Measurements from ENCODE around the gene KLK13.

The KLK13 gene, protein sequence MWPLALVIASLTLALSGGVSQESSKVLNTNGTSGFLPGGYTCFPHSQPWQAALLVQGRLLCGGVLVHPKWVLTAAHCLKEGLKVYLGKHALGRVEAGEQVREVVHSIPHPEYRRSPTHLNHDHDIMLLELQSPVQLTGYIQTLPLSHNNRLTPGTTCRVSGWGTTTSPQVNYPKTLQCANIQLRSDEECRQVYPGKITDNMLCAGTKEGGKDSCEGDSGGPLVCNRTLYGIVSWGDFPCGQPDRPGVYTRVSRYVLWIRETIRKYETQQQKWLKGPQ

DNA sequence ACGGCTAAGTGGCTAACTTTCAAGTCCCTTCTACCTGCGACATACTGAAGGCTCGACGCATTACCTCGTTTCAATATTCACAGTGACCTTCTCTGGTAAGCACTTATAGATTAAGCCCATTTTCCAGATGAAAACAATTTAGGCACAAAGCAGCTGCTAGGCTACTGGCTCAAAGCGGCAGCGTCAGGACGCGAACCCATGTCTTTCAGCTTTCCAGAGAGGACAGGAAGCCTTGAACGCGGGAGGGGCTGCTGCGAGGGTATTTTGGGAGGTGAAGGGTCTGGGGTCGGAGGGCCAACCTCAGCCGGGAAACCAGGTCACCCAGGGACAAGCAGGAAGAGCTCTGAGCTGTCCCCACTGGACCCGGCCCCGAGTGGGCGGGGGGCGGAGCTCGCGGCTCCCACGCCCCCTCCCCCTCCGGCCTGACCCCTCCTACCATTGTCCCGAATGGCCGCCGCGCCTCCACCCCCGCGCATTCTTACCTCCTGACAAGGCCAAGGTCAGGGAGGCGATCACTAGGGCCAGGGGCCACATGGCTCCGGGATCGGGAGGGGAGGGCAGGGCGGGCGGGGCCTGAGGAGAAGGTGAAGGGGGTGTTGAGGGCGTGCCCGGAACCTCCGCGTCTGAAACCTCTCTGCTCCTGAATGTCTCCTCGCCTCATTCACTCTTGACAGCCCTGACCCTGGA is at the start of gene KLK13:
KLK13 (minus strand) TSS at position 559 of the 687 bp plus-strand sequence; CDS start at position 534, 25 bp downstream.
- no peak for DNase-seq (ENCODE audit: low read depth)

DNA sequence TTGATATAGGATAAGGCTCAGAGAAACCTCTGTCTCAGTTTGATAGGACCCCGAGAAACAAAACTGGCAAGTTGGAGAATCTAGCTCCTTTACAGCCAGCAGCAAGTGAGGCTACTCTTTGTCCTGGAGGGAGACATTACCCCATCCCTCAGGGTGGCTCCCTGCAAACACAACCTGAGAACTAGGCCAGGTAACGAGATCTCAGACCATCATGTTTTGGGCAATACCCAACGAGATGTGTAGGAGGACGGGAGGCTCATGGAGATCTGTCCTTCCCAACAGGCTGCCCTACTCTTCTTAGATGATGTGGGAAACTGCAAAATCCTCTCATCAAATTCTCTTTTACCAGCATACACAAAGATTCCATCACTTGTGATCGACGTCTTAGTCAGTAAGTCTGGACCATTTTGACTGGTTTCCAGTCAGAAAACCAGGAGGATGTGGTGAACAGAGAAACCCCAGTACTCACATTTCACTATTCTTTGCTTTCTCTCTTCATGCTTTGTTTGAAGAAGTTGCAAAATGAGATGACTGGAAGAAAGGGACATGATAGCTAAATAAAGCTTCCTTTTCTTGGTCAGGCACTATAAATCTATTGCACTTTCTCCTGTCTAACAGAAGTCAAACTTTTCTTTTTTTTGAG is 49.3 kb upstream of the KLK13 start:
- DNase-seq (ENCODE audit: low read depth), result no peak

- no peak for DNase-seq (ENCODE audit: low read depth)
Measured at GRCh38 chr19:51111606-51112005, 46.7 kb upstream of the KLK13 start.

DNA sequence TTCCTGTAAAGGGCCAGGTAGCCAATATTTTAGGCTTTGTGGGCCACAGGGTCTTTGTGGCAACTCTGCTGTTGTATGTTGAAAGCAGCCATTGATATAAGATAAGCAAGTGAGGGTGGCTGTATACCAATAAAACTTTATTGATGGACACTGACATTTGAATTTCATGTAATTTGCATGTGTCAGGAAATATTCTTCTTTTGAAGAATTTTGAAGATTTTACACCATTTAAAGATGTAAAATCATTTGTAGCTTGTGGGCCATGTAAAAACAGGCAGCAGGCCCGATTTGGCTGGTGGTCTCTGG is 45.7 kb upstream of the KLK13 start:
- no peak for DNase-seq (ENCODE audit: low read depth)

- no peak for DNase-seq (ENCODE audit: low read depth)
Measured at GRCh38 chr19:51108805-51109146, 43.9 kb upstream of the KLK13 start.

DNA sequence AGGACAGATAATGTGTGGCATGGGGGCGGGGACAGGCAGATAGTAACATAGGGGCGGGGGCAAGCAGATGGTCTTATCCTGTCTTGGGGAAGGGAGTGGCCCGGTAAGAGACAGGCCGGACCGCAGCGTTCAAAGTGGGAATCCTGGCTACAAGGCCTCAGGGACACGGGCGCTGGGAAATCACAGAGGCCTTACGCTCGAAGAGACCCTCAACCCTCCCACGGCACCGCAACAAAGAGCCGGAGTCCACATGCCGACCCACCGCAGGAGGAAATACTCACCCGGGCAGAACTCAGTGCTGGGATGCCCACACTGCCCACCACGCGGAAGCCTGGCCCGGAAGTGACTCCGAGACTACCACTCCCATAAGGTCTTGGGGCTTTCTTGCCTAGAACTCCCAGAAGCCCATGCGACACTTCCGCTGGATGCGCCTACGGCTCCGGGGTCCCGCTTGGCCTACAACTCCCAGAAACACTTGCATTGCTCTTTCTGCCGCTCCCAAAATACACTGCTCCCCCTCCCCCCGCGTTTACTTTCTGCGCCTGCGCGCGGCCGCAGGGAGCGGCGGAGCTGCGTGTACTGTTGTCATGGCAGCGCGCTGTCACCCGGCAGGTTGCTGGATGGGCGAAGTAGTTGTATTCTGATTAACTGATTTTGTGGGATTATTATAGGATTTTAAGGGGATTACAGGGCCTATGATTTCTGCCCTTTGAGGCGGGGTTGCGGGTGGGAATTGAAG is 43.3 kb upstream of the KLK13 start, which contains the start of gene CTU1:
CTU1 (minus strand) TSS at position 344 of the 739 bp plus-strand sequence. CDS start 3,840 bp downstream, outside the sequence.
- peak; percentile 92 for DNase-seq (ENCODE audit: low read depth)

DNA sequence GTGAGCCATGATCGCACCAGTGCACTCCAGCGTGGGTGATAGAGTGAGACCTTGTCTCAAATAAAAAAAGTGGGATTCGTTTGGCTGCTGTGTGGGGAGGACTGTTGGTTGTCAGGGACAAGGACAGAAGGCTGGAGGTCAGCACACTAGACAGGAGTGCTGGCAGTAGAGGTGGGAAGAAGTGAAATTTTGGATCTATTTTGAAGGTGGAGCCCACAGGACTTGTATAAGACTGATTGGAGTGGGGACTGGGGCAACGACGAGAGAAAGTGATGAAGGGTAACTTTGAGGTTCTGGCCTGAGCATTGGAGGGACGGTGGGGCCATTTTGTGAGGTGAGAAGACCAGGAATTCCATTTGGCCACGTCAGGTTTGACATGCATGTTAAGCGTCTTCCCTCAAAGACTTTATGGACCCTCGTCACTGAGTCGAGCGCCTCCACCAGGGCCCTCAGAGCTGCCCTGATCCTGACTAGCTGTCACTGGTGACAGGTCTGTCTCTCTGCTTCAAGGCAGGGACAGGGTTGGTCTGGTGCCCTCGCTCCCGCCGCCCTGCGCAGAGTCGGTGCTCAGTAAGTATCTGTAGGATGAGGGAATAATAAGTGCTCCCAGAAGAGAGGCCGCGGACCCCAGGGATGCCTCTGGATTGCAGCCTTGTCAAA is 42.6 kb upstream of the KLK13 start:
- no peak for DNase-seq (ENCODE audit: low read depth)

GRCh38 chr19:51103926-51104341 is 39.0 kb upstream of the KLK13 start:
- no peak for DNase-seq (ENCODE audit: low read depth)

DNA sequence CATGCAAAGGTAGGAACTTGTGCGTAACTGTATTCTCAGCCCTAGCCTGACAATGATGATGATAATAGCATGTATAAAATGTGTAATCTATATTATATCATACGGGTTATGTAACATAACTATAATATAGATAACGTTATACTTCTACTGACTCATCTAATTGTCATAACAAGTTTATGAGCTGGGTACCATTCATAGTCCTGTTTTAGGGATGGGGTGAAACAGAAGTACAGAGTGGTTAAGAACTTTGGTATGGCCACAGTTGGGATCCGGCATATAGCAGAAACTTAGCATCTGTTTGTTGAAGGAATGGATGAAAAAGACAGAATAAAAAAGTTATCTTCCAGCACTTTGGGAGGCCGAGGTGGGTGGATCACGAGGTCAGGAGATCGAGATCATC is 38.1 kb upstream of the KLK13 start:
- no peak for DNase-seq (ENCODE audit: low read depth)

DNA sequence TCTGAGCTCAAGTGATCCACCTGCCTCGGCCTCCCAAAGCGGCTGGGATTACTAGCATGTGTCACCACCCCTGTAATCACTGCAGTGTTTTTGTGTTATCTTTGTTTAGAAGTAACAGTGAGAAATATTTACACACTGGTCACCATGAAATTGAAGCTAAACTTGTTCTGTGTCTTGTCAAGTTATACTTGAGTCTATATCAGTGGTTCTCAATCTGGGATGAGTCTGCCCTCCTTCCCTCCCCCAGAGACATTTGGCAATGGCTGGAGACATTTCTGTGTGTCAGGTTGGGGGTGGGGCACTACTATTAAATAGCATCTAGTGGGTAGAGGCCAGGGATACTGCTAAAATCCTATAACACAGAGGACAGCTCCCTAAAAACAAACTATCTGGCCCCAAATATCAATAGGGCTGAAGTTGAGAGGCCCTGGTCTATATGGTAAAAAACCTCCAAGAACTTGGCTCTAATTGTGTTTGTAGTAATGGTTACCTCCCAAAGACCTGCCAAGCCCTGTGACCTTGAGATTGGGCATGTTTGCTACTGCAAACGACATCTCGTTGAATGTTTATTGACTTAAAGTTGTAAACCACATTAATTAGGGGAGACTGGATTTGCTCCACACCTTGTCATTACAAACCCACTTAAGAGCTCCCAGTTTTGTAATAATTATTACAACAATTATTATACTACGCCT is 36.4 kb upstream of the KLK13 start:
- no peak for DNase-seq (ENCODE audit: low read depth)

DNA sequence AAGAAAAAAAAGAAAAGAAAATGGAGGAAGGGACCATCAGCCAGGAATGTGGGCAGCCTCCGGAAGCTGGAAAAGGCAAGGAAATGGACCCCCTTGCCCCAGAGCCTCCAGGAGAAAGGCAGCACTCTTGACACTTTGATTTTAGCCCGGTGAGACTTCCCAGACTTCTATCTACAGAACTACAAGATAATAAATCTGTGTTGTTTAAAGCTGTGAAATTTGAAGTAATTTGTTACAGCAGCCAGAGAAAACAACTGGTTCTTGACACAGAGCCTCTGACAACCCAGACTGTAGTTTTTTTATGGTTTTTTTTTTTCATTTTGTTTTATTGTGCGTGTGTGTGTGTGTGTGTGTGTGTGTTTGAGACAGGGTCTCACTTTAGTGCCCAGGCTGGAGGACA is 35.7 kb upstream of the KLK13 start:
- DNase-seq (ENCODE audit: low read depth), result no peak

DNA sequence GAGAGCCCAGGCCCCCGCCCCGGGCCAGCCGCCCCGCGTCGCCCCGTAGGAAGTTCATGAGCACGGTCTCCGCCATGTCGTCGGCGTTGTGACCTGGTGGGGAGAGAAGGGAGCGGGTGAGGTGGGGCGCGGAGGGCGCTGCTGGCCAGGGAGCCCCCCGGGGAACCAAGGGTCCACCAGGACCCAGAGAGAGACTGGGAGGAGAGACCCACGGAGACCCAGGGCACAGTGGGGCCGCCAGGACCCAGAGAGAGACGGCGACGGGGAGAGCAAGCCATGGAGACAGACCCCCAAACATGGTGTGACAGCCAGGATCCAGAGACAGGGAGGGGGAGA is 34.1 kb upstream of the KLK13 start:
- DNase-seq (ENCODE audit: low read depth), result no peak

DNA sequence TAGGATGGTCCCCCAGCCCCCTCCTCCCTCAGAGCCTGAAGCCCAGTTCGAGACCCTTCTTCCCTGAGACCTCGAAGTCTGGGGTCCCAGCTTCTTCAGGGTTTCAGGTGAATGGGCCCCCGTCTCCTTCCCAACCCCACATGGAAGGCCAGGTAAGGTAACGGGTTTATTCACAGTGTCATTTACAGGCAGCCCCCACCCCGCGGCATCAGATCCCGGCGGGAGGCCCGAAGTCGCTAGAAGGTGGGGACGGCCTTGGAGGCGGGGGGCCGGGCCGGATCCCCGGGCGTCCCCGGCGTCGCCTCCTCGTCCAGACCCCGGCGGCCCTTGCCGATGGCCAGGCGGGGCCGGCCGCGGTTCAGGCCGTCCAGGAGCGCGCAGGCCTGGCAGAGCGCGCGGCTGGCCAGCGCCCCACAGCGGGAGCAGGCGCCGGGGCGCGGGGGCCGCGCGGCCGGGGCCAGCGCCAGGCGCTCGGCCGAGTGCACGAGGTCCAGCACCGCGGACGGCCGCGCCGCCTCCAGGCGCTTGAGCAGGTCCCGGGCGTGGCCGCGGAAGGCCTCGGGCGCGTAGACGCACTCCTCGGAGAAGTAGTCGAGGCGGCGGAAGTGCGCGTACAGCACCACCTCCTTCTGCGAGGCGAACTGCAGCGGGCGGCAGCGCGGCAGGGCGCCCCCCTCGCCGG is 33.6 kb upstream of the KLK13 start:
- no peak for DNase-seq (ENCODE audit: low read depth)

- no peak for DNase-seq (ENCODE audit: low read depth)
Measured at GRCh38 chr19:51097796-51098195, 32.9 kb upstream of the KLK13 start.

- DNase-seq (ENCODE audit: low read depth), result no peak
Measured at GRCh38 chr19:51097166-51097738, 32.4 kb upstream of the KLK13 start.

GRCh38 chr19:51096473-51097165 is 31.7 kb upstream of the KLK13 start:
- no peak for DNase-seq (ENCODE audit: low read depth)

DNA sequence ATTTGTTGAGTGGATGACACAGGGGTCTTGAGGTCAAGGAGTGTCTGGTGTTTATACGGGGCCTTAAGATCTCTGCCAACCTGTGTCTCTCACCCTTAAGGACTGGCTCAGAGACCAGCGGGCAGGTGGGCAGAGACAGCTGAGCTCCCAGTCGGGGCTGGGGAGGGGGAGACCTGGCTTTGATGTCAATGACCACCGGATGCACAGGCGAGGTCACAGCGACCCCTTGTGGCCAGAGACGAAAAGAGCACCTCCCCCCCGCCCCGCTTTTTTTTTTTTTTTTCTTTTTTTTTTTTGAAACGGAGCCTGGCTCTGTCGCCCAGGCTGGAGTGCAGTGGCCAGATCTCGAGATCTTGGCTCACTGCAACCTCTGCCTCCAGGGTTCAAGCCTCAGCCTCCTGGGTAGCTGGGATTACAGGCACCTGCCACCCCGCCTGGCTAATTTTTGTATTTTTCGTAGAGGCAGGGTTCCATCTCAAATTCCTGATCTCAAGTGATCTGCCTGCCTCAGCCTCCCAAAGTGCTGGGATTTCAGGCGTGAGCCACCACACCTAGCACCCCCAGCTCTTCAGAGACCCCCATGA is 29.9 kb upstream of the KLK13 start:
- no peak for DNase-seq (ENCODE audit: low read depth)

DNA sequence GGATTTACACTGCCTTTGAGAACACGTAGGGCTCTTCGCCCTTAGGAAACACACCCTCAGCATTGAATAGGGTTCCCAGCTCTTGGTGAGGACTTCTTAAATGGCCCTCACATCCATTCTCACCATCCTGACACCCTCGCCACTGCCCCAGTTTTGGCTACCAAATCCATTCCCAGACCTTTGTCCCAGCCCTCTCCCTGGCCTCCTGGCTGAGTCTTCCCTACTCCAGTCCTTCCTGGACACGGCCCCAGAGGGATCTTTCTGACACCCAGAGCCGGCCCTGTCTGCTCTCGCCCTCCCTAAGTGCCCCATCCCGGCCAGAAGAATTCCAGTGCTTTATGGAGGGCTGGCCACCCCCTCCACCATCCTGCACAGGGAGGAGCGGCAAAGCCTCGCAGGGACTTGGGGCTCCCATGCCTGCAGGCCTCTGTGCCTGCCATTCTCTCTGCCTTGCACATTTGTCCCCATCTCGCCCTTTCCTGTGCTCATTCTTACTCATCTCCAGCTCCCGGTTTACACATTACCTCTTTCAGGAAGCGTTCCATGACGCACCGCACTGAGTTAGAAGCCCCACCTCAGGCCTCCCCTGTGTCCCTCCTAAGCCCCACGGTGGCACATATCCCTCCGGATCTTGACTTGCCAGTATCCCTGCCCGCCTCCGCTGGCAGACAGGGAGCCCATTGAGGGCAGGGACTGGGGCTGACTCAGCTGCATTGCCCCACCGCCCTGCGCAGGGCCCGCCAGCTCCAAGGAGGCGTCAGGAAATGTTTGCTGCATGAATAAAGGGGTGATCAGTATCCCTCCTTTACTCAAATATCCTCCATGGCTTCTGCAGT is 28.8 kb upstream of the KLK13 start:
- no peak for DNase-seq (ENCODE audit: low read depth)

- DNase-seq (ENCODE audit: low read depth), result no peak
Measured at GRCh38 chr19:51093101-51093500, 28.2 kb upstream of the KLK13 start.

Data from HS-27A (cell line).